NCI-H2196 treated with DMSO at 0.1 percent for 48 hours (cell line): ENCODE results near the gene RAB11FIP2.

Experiments used
- DNase-seq: peaks from one replicate; lab custom pipeline; 2025; ENCODE audit not compliant: unreplicated experiment; lab: John Stamatoyannopoulos, UW

The RAB11FIP2 gene

GRCh38 chr10:117987244-117987909 lies 59.4 kb downstream of the RAB11FIP2 start:
- no peak for DNase-seq

GRCh38 chr10:117983961-117984360 lies 62.8 kb downstream of the RAB11FIP2 start:
- DNase-seq: no peak

GRCh38 chr10:117980755-117981702 lies 65.7 kb downstream of the RAB11FIP2 start:
- no peak for DNase-seq

- DNase-seq: no peak
Measured at GRCh38 chr10:117980216-117980615, 66.5 kb downstream of the RAB11FIP2 start.

- DNase-seq: no peak
Measured at GRCh38 chr10:117972168-117972837, 74.4 kb downstream of the RAB11FIP2 start.

GRCh38 chr10:117970962-117971361 lies 75.8 kb downstream of the RAB11FIP2 start:
- DNase-seq: no peak

GRCh38 chr10:117969592-117969991 lies 77.1 kb downstream of the RAB11FIP2 start:
- DNase-seq: no peak

- DNase-seq: no peak
Measured at GRCh38 chr10:117968354-117969182, 78.2 kb downstream of the RAB11FIP2 start.

- DNase-seq: no peak
Measured at GRCh38 chr10:117967149-117967650, 79.5 kb downstream of the RAB11FIP2 start.

GRCh38 chr10:117965984-117966383 lies 80.8 kb downstream of the RAB11FIP2 start:
- DNase-seq: no peak

GRCh38 chr10:117964536-117964935 lies 82.2 kb downstream of the RAB11FIP2 start:
- no peak for DNase-seq

GRCh38 chr10:117960345-117960935 lies 86.3 kb downstream of the RAB11FIP2 start:
- no peak for DNase-seq

GRCh38 chr10:117956972-117957371 lies 89.8 kb downstream of the RAB11FIP2 start:
- no peak for DNase-seq

GRCh38 chr10:117955176-117955575 lies 91.6 kb downstream of the RAB11FIP2 start:
- DNase-seq: no peak
